OCI-LY7 (cell line): Measurements from ENCODE around the gene SYCP3.

Experiments used
- CTCF ChIP-seq: fragments of 200-600 bp; sonication (generic); conservative IDR thresholded peaks from 2 replicates; pipeline ENCODE4 v1.5.1; 2014; ENCODE audit warnings: mild to moderate bottlenecking, antibody characterized with exemption, low read length, moderate library complexity, mixed read lengths
- EZH2phosphoT487 ChIP-seq: fragments of 200-600 bp; sonication (generic); IDR thresholded peaks from 2 replicates; pipeline ENCODE4 v1.6.1; 2018; ENCODE audit warnings: low read depth, borderline replicate concordance, mild to moderate bottlenecking, mixed run types, antibody characterized with exemption, low read length, moderate library complexity, mixed read lengths

GRCh38 chr12:101764051-101764792 lies 25.0 kb upstream of the SYCP3 start:
- TF ChIP-seq CTCF: no peak
- no peak for TF ChIP-seq EZH2phosphoT487
